Esophagus (tissue), 2 donors: ENCODE data around the gene FOXK2. TPM values are rescaled to one million over a fixed set of nuclear protein-coding genes. Genes with fewer than 3 reads are reported as not detected.
A peak's percentile ranks its signal among the peaks of the same experiment; 100 is the strongest.

ENCODE experiments used
- H3K27ac ChIP-seq, 2 donors: one replicate each; pipeline ENCODE4 v1.5.1; 2013; ENCODE audit warnings: low read depth in 2 of 2, mild to moderate bottlenecking in 2 of 2, inconsistent platforms in 1 of 2, low read length in 1 of 2, moderate library complexity in 1 of 2
- H3K27me3 ChIP-seq, 2 donors: one replicate each; pipeline ENCODE4 v1.6.1; 2013; ENCODE audit warnings: low read length in 2 of 2, control low read depth in 1 of 2, mild to moderate bottlenecking in 1 of 2; ENCODE audit not compliant: insufficient read depth in 2 of 2, control insufficient read depth in 1 of 2
- H3K36me3 ChIP-seq, 2 donors: one replicate each; pipeline ENCODE4 v1.6.1; 2013; ENCODE audit warnings: low read length in 1 of 2; ENCODE audit not compliant: control insufficient read depth in 2 of 2, insufficient read depth in 2 of 2
- H3K4me1 ChIP-seq, 2 donors: one replicate each; pipeline ENCODE4 v1.6.1; 2013; ENCODE audit warnings: low read length in 1 of 2; ENCODE audit not compliant: control insufficient read depth in 2 of 2, insufficient read depth in 2 of 2
- H3K4me3 ChIP-seq, 2 donors: one replicate each; pipeline ENCODE4 v1.5.1; 2013; ENCODE audit warnings: low read length in 2 of 2, mild to moderate bottlenecking in 2 of 2, low read depth in 1 of 2, moderate library complexity in 1 of 2
- H3K9me3 ChIP-seq, 2 donors: one replicate each; pipeline ENCODE4 v1.6.1; 2013; ENCODE audit warnings: mild to moderate bottlenecking in 2 of 2, low read depth in 1 of 2, low read length in 1 of 2, moderate library complexity in 1 of 2; ENCODE audit not compliant: control insufficient read depth in 2 of 2, insufficient read depth in 1 of 2
- whole genome bisulfite sequencing, 2 donors: extraction: QIAGEN DNeasy Blood & Tissue Kit; methylation state at CpG; one replicate each; pipeline ENCODE4 v1.1.7; 2013; 5-methylcytosine and 5-hydroxymethylcytosine counted together
- polyA plus RNA-seq, 2 donors: library from polyadenylated mRNA; stranded (reverse); fragments of 200-250 nt; gene quantifications; one replicate each; pipeline ENCODE4 v1.2.3, GENCODE V29; 2013
- donor health status: healthy with polysubstance abuse.
- donor health status: Bipolar disorder and iron deficiency.

Gene FOXK2
- polyA plus RNA-seq, 2 donors = 15.9 to 20.5 TPM

DNA sequence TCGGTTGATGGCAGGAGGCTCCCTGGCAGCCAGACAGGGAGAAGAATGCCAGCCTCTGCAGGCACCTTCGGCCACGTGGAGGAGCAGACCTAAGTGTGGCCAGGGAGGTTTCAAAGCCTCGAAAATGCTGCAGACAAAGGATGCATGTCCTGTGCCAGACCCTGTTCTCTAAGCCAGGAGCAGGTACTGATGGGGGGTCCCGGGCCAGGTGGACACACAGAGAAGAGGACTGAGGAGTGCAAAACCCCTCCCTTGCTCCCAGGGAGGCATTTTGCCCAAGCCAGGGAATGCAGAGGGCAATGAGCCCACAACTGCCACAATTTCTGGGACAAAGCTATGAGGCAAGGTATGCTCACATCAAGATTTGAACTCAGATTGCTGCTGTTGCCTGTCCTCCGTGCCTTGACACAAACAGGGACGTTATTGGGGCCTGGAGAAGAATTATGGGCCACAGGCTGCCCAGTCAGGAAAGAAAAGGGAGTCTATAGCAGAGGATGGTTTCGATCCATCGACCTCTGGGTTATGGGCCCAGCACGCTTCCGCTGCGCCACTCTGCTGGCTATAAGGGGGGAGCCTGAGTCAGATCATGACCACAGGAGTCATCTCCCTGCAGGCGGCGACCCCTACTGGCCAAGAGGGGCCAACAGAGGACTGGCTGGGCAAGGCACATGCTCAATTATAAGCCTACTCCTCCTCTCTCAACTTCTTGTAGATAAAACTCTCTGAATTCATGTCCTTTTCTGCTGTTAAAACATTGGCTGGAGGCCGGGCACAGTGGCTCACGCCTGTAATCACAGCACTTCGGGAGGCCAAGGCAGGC is 25.1 kb upstream of the FOXK2 start:
- no peaks in the 10 kb centered on the region for H3K9me3 ChIP-seq
- no peak overlapping the region for H3K4me3 ChIP-seq
- no peaks in the 10 kb centered on the region for H3K36me3 ChIP-seq
- H3K27ac ChIP-seq = peak overlapping the region; percentile 34 to 48
- peaks cover 7 to 39% of the 10 kb centered on the region in 2 donors for H3K4me1 ChIP-seq
- H3K27me3 ChIP-seq = no peaks in the 10 kb centered on the region
- WGBS, 2 donors = 22 to 31% methylated on average over 17 of the region's 17 CpGs

DNA sequence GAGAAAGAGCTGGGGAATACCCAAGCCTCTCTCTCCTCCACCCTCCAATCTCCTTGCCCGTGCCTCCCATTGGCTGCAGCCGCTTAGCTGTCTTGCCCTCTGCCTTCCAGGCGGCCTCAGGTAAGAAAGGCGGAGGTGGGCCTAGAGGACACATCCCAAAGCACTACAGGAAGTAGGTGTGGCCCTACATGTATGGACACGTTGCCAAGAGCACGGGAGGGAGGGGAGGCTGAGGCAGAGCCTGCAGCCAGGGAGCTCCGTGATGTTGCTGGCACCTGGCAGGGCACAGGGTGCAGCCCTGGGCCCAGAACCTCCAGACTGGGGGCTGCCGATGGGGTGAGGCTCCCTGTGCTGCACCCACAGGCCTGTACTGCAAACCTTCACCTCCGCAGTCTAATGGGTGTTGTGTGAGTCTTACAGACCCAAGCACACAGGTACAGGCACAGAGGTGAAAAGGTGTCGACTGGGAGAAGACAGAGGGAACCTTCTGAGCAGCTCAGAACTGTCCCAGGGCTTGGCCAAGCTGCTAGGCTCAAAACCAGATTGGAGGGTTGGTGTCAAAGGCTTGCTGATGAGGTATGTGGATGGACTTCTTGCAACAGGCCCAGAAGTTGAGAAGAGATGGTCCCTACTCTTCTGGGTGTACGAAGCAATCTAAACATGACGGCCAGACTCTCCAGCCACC is 23.5 kb upstream of the FOXK2 start:
- H3K27ac ChIP-seq = peak overlapping the region; percentile 92 to 97
- no peaks in the 10 kb centered on the region for H3K36me3 ChIP-seq
- H3K27me3 ChIP-seq = no peaks in the 10 kb centered on the region
- 41 to 48% methylated on average over 12 of the region's 12 CpGs for WGBS, 2 donors
- no peaks in the 10 kb centered on the region for H3K9me3 ChIP-seq
- peaks cover 7 to 32% of the 10 kb centered on the region in 2 donors for H3K4me1 ChIP-seq
- H3K4me3 ChIP-seq = no peak overlapping the region

DNA sequence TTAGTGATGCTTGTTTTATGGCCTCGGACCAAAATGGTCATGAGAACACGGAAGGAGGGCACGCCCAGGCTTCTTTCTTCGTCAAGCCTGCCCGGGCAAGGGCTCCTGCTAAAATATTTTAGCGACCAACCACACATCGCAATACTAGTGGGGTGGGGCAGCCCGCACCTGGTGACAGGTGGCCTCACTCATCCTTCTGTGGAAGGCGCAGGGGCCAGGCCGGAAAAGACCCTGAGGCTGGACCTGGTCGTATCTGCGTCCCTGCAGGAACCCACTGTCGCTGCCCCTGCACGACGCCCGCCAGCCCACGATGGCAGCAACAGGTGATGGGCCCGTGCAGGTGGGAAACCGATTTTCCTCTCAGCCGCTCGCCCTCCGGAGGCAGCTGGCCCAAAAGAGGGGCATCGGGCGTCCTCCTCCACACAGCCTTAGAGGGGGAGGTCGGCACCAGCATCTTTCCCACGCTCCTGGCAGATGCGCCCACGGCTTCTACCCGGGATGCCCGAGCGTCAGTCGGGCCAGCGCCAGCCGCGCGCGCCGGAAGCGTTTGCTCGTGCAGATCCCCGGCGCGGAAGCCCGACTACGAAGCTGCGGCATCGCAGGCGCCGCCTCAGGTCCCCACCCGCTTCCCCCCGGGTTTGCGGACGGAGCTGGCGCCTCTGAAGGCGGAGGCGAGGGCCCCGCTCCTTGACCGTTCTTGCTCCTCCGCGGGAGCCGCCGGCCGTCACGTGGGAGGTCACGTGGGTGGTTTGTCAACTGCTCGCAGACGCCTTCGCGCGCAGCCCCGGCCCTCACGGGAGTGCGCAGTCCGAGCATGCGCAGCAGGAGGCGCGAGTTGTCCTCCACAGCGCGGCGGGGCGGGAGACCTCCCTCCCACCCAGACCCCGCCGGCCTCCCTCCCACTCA is 22.8 kb upstream of the FOXK2 start:
- Histone ChIP-seq H3K9me3 (no peaks in the 10 kb centered on the region), H3K4me1 (peaks cover 7 to 28% of the 10 kb centered on the region in 2 donors), H3K4me3 (peak overlapping the region; percentile 59 to 67), H3K27me3 (no peaks in the 10 kb centered on the region), H3K36me3 (no peaks in the 10 kb centered on the region), H3K27ac (peak overlapping the region; percentile 92 to 97)
- WGBS, 2 donors = 7 to 9% methylated on average over 77 to 83 of the region's 83 CpGs

DNA sequence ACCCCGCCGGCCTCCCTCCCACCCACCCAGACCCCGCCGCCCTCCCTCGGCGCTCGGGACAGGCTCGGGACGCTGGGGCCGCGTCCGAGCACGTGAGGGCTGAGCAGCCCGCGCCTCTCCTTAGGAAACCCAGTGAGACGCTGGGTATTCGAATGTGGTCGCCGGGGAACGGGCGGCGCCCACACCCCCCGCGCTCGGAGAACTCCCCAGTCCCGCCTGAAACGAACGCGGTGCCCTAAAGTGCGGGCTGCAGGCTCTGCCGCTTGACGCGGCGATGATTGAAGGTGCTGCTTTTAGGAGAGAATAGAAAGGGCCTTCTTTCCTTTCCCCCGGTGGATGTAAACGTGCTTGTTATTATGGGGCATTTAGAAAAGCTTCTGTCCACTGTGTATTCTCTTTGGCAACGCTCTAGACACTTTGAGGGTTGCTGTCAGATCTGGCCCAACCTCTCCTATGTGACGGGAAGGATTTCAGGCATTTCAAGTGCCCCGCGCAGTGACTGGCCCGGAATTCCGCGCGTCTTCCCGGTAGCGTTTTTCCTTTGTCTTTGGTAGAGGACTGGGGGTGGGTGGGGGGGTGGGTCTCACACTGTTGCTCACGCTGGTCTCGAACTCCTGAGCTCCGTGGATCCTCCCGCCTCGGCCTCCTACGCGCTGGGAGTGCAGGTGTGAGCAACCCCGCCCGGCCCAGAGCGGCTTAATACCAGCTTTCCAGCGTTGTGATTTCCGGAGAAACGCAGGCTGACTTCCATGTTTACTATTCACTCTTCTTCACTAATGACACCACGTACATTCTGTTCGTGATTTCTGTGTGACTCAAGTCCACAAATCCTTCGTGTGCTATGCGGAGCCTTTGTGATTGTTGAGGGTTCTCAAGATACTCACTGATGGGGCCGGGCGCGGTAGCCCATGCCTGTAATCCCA is 21.8 kb upstream of the FOXK2 start:
- WGBS, 2 donors = 7 to 9% methylated on average over 63 to 66 of the region's 66 CpGs
- no peaks in the 10 kb centered on the region for H3K36me3 ChIP-seq
- H3K9me3 ChIP-seq = no peaks in the 10 kb centered on the region
- H3K4me1 ChIP-seq = peaks cover 7 to 28% of the 10 kb centered on the region in 2 donors
- H3K27ac ChIP-seq = peak overlapping the region; percentile 90 to 97
- no peaks in the 10 kb centered on the region for H3K27me3 ChIP-seq
- peak overlapping the region; percentile 44 to 59 for H3K4me3 ChIP-seq

DNA sequence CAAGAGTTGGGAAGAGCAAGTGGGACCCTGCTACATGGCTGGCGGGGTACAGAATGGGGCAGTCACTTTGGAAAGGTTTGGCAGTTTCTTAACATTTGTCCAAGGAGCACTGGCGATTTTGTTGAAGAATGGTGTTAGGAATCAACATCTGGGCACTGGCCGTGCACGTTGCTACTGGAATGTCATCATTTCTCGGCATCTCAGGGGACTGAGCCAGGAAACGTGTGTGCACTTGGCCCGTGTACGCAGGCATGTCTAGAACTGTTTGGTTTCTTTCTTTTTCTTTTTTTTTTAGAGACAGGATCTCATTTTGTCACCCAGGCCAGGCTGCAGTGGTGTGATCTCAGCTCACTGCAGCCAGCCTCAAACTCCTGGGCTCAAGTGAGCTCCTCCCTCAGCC is 17.3 kb upstream of the FOXK2 start:
- H3K4me1 ChIP-seq = no peaks in the 10 kb centered on the region
- H3K4me3 ChIP-seq = no peak overlapping the region
- WGBS, 2 donors = 19 to 42% methylated on average over 8 of the region's 8 CpGs
- H3K9me3 ChIP-seq = no peaks in the 10 kb centered on the region
- peak overlapping the region; percentile 39 to 64 for H3K27ac ChIP-seq
- no peaks in the 10 kb centered on the region for H3K27me3 ChIP-seq
- H3K36me3 ChIP-seq = no peaks in the 10 kb centered on the region

DNA sequence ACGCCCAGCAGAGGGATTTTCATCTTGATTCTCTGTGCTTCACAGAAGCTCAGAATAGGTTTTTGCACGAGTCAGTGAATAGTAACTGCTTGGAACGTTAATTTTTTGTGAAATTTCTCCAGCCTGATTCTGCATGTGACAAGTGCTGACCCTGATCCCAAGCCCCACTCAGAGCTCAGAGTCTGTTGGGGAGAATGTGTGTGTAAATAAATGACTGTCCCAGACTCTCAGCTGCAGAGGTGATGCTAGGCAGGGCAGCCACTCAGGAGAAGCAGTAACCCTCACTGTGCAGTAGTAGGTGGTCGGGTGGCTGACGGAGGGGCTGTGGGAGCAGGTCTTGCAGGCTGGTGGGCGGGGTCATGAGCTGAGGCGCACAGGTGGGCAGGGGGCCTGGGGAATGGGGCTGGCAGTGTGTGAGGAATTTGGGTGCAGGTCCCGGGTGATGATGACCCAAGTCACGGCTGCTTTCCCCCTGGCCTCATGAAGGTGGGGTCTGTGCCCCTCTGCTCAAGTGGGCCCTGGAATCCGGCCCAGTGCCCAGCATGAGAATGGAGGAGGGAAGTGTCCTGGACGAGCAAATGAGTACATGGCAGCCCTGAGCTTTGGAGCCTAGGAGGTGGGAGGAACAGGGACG is 16.3 kb upstream of the FOXK2 start:
- H3K9me3 ChIP-seq = no peaks in the 10 kb centered on the region
- H3K36me3 ChIP-seq = no peaks in the 10 kb centered on the region
- no peak overlapping the region for H3K27ac ChIP-seq
- H3K4me3 ChIP-seq = no peak overlapping the region
- 84 to 87% methylated on average over 12 of the region's 12 CpGs for WGBS, 2 donors
- no peaks in the 10 kb centered on the region for H3K27me3 ChIP-seq
- no peaks in the 10 kb centered on the region for H3K4me1 ChIP-seq

DNA sequence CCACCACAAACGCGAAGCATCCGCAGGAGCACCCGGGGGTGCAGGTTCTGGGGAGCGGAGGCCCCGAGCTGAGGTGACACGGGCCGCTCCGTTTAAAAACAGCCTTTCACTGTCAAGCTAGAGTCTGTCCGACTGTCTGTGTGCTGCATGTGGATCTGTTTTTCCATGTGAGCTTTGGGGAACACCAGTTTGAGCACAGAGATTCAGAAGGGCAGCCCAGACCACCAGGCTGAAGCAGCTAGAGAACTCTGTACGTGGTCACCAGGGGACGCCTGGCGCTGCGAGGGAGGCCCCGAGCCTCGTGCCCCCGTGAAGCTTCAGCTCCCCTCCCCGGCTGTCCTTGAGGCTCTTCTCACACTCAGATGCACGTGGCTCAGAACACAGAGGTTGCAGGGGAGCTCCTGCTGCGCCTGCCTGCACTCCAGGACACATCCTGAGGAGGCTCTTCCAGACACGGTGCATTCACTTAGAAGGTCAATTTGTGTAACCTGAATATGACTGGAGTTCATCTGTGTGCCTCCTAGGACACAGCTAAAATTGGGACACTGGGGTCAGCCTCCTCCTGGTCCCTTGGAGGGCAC is 15.7 kb upstream of the FOXK2 start:
- WGBS, 2 donors = 83 to 87% methylated on average over 21 of the region's 21 CpGs
- no peaks in the 10 kb centered on the region for H3K27me3 ChIP-seq

DNA sequence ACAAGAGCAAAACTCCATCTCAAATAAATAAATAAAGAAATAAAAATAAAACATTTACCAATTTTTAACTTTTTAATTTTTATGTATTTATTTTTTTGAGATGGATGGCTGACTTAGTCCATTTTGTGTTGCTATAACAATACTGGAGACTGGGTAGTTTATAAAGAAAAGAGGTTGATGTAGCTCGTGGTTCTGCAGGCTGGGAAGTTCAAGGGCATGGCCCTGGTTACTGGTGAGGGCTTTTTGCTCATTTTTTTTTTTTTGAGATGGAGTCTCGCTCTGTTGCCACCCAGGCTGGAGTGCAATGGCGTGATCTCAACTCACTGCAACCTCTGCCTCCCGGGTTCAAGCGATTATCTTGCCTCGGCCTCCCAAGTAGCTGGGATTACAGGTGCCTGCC is 14.2 kb upstream of the FOXK2 start:
- H3K9me3 ChIP-seq = no peaks in the 10 kb centered on the region
- H3K4me1 ChIP-seq = no peaks in the 10 kb centered on the region
- WGBS, 2 donors = 96 to 97% methylated on average over 6 of the region's 6 CpGs
- H3K36me3 ChIP-seq = no peaks in the 10 kb centered on the region
- H3K27ac ChIP-seq = no peak overlapping the region
- H3K4me3 ChIP-seq = no peak overlapping the region
- H3K27me3 ChIP-seq = no peaks in the 10 kb centered on the region

More for the DNA sequence above, 15.7 kb upstream of the FOXK2 start:
- Histone ChIP-seq H3K4me3 (no peak overlapping the region), H3K36me3 (no peaks in the 10 kb centered on the region), H3K9me3 (no peaks in the 10 kb centered on the region), H3K4me1 (no peaks in the 10 kb centered on the region), H3K27ac (no peak overlapping the region)
